Sigmoid colon (tissue), 7 donors: ENCODE results near the gene MRM2. TPM values are rescaled to one million over a fixed set of nuclear protein-coding genes. Genes with fewer than 3 reads are reported as not detected.

Experiments
- DNase-seq: peaks from one replicate; pipeline ENCODE4 v3.0.0-alpha.2; 2019
- H3K27ac ChIP-seq, 4 donors: fragments of 200-600 bp; sonication (generic); one replicate each; pipeline ENCODE4 v1.5.1; 2016 to 2019; ENCODE audit warnings: mild to moderate bottlenecking in 1 of 4
- H3K27me3 ChIP-seq, 3 donors: fragments of 200-600 bp; sonication (generic); one replicate each; pipeline ENCODE4 v1.5.1; 2019; ENCODE audit warnings: mild to moderate bottlenecking in 1 of 3
- H3K36me3 ChIP-seq, 4 donors: fragments of 200-600 bp; sonication (generic); one replicate each; pipeline ENCODE4 v1.5.1; 2016 to 2019
- H3K4me1 ChIP-seq, 4 donors: fragments of 200-600 bp; sonication (generic); one replicate each; pipeline ENCODE4 v1.5.1; 2017 to 2019
- H3K4me3 ChIP-seq, 4 donors: fragments of 200-600 bp; sonication (generic); one replicate each; pipeline ENCODE4 v1.5.1; 2017 to 2019; ENCODE audit warnings: mild to moderate bottlenecking in 2 of 4, moderate library complexity in 1 of 4
- H3K9me3 ChIP-seq, 4 donors: fragments of 200-600 bp in 3 of 4; sonication (generic) in 3 of 4; one replicate each; pipeline versions ENCODE4 v1.5.1 to v1.6.1; 2013 to 2019
- EP300 ChIP-seq, 4 donors: sonication (generic); formaldehyde crosslinking; IDR thresholded peaks; one replicate each; pipeline ENCODE4 v1.6.1; 2017; ENCODE audit warnings: antibody characterized with exemption in 4 of 4
- POLR2A ChIP-seq, 2 donors: fragments of 450-650 bp; IDR thresholded peaks; one replicate each; pipeline ENCODE4 v1.6.1; 2016; ENCODE audit warnings: antibody characterized with exemption in 2 of 2, mild to moderate bottlenecking in 2 of 2, moderate library complexity in 2 of 2
- POLR2AphosphoS5 ChIP-seq, 4 donors: sonication (generic); formaldehyde crosslinking; IDR thresholded peaks; one replicate each; pipeline ENCODE4 v1.6.1; 2017; ENCODE audit warnings: antibody characterized with exemption in 4 of 4
- WGBS, 2 donors: extraction: QIAGEN DNeasy Blood & Tissue Kit; methylation state at CpG; one replicate each; pipeline ENCODE4 v1.1.7; 2013; 5-methylcytosine and 5-hydroxymethylcytosine counted together
- intact Hi-C: fragments of 100-400 bp; cut with DNase I; formaldehyde crosslinking; loops from one replicate; pipeline ENCODE4 v1.15.1; 2023
- polyA plus RNA-seq, 3 donors: library from polyadenylated mRNA; stranded (reverse); fragments of 200-250 nt; gene quantifications; one replicate each; pipeline ENCODE4 v1.2.3, GENCODE V29; 2013
- total RNA-seq, 4 donors: library from RNA; depleted of rRNA; stranded (reverse); fragments of >200 nt; gene quantifications; one replicate each; pipeline ENCODE4 v1.1.0, GENCODE V29; 2016
- TF ChIP-seq, protein P1 (sequence below), 4 experiments: fragments of 450-650 bp in 3 of 4; fragments of 200-600 bp in 1 of 4; IDR thresholded peaks; one replicate each; pipeline ENCODE4 v1.5.1; 2016 to 2019; ENCODE audit warnings: antibody characterized with exemption in 4 of 4, mild to moderate bottlenecking in 3 of 4, moderate library complexity in 2 of 4
- donor health status: healthy with polysubstance abuse.
- donor health status: Bipolar disorder and iron deficiency.
- donor health status: healthy.

MRM2 gene
- total and polyA plus RNA-seq, 7 donors = 12.6 to 25.0 (median 18.5) TPM

GRCh38 chr7:2215851-2216250 lies 26.2 kb downstream of the MRM2 start:
- H3K4me3 ChIP-seq = no peak overlapping the region
- no peak for DNase-seq
- H3K27me3 ChIP-seq = no peaks in the 10 kb centered on the region
- H3K27ac ChIP-seq = no peak overlapping the region
- intact Hi-C loops = no loop called here
- no peaks in the 10 kb centered on the region for H3K4me1 ChIP-seq
- no peaks in the 10 kb centered on the region for H3K9me3 ChIP-seq
- peaks cover 0 to 85% (median 31%) of the 10 kb centered on the region in 4 donors for H3K36me3 ChIP-seq
- WGBS, 2 donors = 96% methylated on average over 17 of the region's 17 CpGs
- no peak for TF ChIP-seq POLR2A (IDR thresholded peaks at IDR 0.05)
- TF ChIP-seq, protein P1, sequence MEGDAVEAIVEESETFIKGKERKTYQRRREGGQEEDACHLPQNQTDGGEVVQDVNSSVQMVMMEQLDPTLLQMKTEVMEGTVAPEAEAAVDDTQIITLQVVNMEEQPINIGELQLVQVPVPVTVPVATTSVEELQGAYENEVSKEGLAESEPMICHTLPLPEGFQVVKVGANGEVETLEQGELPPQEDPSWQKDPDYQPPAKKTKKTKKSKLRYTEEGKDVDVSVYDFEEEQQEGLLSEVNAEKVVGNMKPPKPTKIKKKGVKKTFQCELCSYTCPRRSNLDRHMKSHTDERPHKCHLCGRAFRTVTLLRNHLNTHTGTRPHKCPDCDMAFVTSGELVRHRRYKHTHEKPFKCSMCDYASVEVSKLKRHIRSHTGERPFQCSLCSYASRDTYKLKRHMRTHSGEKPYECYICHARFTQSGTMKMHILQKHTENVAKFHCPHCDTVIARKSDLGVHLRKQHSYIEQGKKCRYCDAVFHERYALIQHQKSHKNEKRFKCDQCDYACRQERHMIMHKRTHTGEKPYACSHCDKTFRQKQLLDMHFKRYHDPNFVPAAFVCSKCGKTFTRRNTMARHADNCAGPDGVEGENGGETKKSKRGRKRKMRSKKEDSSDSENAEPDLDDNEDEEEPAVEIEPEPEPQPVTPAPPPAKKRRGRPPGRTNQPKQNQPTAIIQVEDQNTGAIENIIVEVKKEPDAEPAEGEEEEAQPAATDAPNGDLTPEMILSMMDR (IDR thresholded peaks at IDR 0.05) = no peak

DNA sequence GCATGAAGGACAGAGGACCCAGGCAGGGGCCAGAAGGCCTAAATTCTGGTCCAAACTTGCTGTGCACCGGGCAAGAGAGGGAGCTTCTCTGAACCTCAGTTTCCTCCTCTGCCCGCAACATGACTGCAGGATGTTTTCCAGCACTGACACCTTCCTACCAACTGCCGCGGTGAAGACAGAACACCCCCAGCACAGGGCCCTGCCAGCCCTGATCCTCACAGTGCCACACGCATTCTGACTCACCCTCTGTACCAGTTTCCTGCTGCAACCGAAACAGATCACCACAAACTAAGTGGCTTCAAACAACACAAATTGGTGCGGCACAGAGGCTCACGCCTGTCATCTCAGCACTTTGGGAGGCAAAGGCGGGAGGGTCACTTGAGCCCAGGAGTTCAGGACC lies 27.4 kb downstream of the MRM2 start:
- intact Hi-C loops = no loop called here
- no peak for DNase-seq
- Histone ChIP-seq H3K36me3 (peaks cover 0 to 82% (median 28%) of the 10 kb centered on the region in 4 donors), H3K27me3 (no peaks in the 10 kb centered on the region), H3K9me3 (no peaks in the 10 kb centered on the region), H3K4me3 (no peak overlapping the region), H3K27ac (no peak overlapping the region), H3K4me1 (peaks cover 0 to 3% (median 0%) of the 10 kb centered on the region in 4 donors)
- 91 to 94% methylated on average over 9 of the region's 9 CpGs for WGBS, 2 donors
- TF ChIP-seq, protein P1 (IDR thresholded peaks at IDR 0.05) = no peak
- no peak for TF ChIP-seq POLR2AphosphoS5 (IDR thresholded peaks at IDR 0.05)
- no peak for TF ChIP-seq POLR2A (IDR thresholded peaks at IDR 0.05)
- TF ChIP-seq EP300 (IDR thresholded peaks at IDR 0.05) = no peak

GRCh38 chr7:2213551-2214215 lies 28.3 kb downstream of the MRM2 start:
- H3K27ac ChIP-seq = no peak overlapping the region
- intact Hi-C loops = no loop called here
- H3K36me3 ChIP-seq = peaks cover 0 to 76% (median 28%) of the 10 kb centered on the region in 4 donors
- no peak for TF ChIP-seq POLR2AphosphoS5 (IDR thresholded peaks at IDR 0.05)
- no peak for DNase-seq
- H3K9me3 ChIP-seq = no peaks in the 10 kb centered on the region
- H3K4me1 ChIP-seq = peaks cover 0 to 9% (median 0%) of the 10 kb centered on the region in 4 donors
- WGBS, 2 donors = 97% methylated on average over 15 of the region's 15 CpGs
- H3K27me3 ChIP-seq = no peaks in the 10 kb centered on the region
- H3K4me3 ChIP-seq = no peak overlapping the region

GRCh38 chr7:2212906-2213305 lies 29.1 kb downstream of the MRM2 start:
- H3K4me1 ChIP-seq = peaks cover 0 to 9% (median 0%) of the 10 kb centered on the region in 4 donors
- WGBS, 2 donors = 97 to 99% methylated on average over 10 of the region's 10 CpGs
- H3K9me3 ChIP-seq = no peaks in the 10 kb centered on the region
- DNase-seq = no peak
- intact Hi-C loops = no loop called here
- no peak for TF ChIP-seq EP300 (IDR thresholded peaks at IDR 0.05)
- no peak for TF ChIP-seq POLR2AphosphoS5 (IDR thresholded peaks at IDR 0.05)
- TF ChIP-seq, protein P1 (IDR thresholded peaks at IDR 0.05) = no peak
- TF ChIP-seq POLR2A (IDR thresholded peaks at IDR 0.05) = no peak
- no peak overlapping the region for H3K4me3 ChIP-seq
- H3K36me3 ChIP-seq = peaks cover 0 to 77% (median 25%) of the 10 kb centered on the region in 4 donors
- H3K27ac ChIP-seq = no peak overlapping the region
- no peaks in the 10 kb centered on the region for H3K27me3 ChIP-seq

DNA sequence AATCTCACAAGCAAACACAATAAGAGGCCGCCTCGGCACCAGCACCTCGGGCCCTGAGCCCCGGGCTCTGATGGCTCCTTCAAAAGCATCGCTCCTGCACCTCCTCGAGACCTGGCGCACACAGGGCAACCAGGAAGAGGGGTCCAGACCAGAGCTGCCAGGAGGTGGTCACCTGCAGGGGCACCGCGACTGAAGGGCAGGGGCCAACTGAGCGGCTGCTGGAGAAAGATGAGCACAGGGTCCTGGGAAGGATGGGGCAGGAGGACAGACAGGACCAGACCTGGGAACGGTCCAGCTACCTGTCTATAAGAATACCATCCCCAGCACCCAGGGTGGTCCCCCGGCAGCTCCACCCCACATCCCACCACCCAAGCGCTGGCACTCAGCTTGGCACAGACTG lies 30.1 kb downstream of the MRM2 start:
- no peak overlapping the region for H3K27ac ChIP-seq
- TF ChIP-seq, protein P1 (IDR thresholded peaks at IDR 0.05) = no peak
- TF ChIP-seq POLR2A (IDR thresholded peaks at IDR 0.05) (no peak), EP300 (IDR thresholded peaks at IDR 0.05) (no peak), POLR2AphosphoS5 (IDR thresholded peaks at IDR 0.05) (no peak)
- intact Hi-C loops = no loop called here
- peaks cover 0 to 76% (median 26%) of the 10 kb centered on the region in 4 donors for H3K36me3 ChIP-seq
- no peaks in the 10 kb centered on the region for H3K27me3 ChIP-seq
- no peaks in the 10 kb centered on the region for H3K9me3 ChIP-seq
- 96 to 97% methylated on average over 13 of the region's 13 CpGs for WGBS, 2 donors
- H3K4me1 ChIP-seq = peaks cover 0 to 9% (median 0%) of the 10 kb centered on the region in 4 donors
- H3K4me3 ChIP-seq = no peak overlapping the region
- no peak for DNase-seq
